Subcutaneous abdominal adipose tissue (tissue), 5 donors: ENCODE measurements around the gene RPS6KA4.

Experiments
- H3K27ac ChIP-seq: one replicate; pipeline ENCODE4 v1.7.0; 2013; ENCODE audit warnings: low read depth, mild to moderate bottlenecking, inconsistent platforms, low read length, moderate library complexity
- H3K27me3 ChIP-seq, 5 donors: one replicate each; pipeline ENCODE4 v1.7.0; 2013; ENCODE audit warnings: low read length in 5 of 5, inconsistent platforms in 1 of 5; ENCODE audit not compliant: control insufficient read depth in 5 of 5, insufficient read depth in 4 of 5
- H3K36me3 ChIP-seq, 5 donors: one replicate each; pipeline ENCODE4 v1.7.0; 2013; ENCODE audit warnings: low read length in 5 of 5; ENCODE audit not compliant: control insufficient read depth in 5 of 5, insufficient read depth in 5 of 5
- H3K4me1 ChIP-seq, 5 donors: one replicate each; pipeline ENCODE4 v1.7.0; 2013; ENCODE audit warnings: low read length in 5 of 5, mild to moderate bottlenecking in 3 of 5, moderate library complexity in 1 of 5; ENCODE audit not compliant: control insufficient read depth in 5 of 5, insufficient read depth in 5 of 5
- H3K4me3 ChIP-seq, 5 donors: one replicate each; pipeline ENCODE4 v1.7.0; 2013; ENCODE audit warnings: low read length in 5 of 5, low read depth in 1 of 5
- H3K9ac ChIP-seq, 5 donors: one replicate each; pipeline ENCODE4 v1.7.0; 2013; ENCODE audit warnings: low read length in 5 of 5, mild to moderate bottlenecking in 4 of 5, moderate library complexity in 3 of 5
- H3K9me3 ChIP-seq, 5 donors: one replicate each; pipeline ENCODE4 v1.7.0; 2013; ENCODE audit warnings: low read length in 5 of 5; ENCODE audit not compliant: control insufficient read depth in 5 of 5
- donor health status: healthy.
- donor health status: healthy.
- donor health status: healthy.
- donor health status: healthy.
- donor health status: healthy.

RPS6KA4 gene

DNA sequence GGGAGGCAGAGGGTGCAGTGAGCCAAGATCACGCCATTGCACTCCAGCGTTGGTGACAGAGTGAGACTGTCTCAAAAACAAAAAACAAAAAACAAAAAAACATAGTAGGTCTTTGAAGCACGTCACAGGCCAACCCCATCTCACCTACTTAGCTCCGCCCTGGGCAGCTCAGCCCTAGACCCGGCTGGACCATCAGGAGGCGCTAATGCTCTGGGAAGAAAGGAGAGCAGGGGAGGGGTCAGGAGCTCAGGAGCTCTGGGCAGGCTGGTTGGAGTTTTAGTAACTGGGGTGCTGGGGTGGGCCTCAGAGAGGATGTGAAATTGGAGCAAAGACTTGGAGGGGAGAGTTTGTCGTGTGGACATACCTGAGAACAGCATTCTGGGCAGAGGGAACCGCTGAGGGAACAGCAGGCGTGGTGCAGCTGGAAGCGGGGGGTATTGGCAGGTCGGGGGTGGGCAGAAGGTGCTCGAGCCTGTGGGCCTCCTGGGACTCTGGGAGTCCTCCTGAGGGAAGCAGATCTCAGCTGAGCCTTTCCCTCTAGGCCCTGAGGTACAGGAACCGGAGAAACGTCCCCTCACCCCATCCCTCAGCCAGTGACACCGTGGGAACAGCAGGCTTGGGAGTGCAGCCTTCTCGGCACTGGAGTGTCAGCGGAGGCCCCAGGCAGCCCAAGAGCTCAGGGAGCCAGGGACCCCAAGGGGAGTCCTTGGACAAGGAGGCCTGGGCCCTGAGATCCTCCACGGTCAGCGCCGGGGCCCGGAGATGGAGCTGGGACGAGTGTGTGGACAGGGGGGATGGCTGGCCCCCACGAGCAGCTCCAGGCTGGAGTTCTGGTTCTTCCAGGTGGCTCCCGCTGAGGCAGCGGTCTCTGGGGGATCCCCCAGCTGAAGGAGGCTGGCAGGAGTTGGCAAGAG is 2.2 kb upstream of the RPS6KA4 start:
- no peak overlapping the region for H3K9ac ChIP-seq
- peaks cover 0 to 17% (median 11%) of the 10 kb centered on the region in 5 donors for H3K36me3 ChIP-seq
- no peaks in the 10 kb centered on the region for H3K9me3 ChIP-seq
- no peak overlapping the region for H3K4me3 ChIP-seq
- no peak overlapping the region for H3K27ac ChIP-seq
- no peaks in the 10 kb centered on the region for H3K27me3 ChIP-seq
- H3K4me1 ChIP-seq, result peaks cover 2 to 46% (median 40%) of the 10 kb centered on the region in 5 donors

DNA sequence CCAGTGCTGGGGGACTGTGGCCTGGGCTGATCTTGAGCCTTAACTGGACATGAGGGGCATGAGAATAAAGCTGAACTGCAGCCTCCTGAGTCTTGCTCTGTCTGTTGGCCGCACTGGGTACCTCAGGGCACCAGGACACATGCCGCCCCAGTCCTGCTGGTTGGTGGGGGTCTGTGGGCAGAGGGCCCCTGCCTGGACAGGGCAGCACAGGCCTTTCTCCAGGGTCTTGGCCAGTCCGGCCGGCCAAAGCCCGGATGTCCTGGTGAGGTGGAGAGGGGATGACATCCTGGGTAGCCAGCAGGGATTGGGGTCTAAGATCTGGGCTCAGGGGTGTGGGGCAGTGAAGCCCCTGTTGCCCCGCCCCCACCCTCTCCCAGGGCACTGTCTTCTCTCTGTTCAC is 1.5 kb upstream of the RPS6KA4 start:
- peak overlapping the region in 1 of 5 donors; percentile 90 for H3K9ac ChIP-seq
- H3K4me3 ChIP-seq, result no peak overlapping the region
- peaks cover 2 to 46% (median 40%) of the 10 kb centered on the region in 5 donors for H3K4me1 ChIP-seq
- no peaks in the 10 kb centered on the region for H3K27me3 ChIP-seq
- H3K36me3 ChIP-seq, result peaks cover 0 to 24% (median 18%) of the 10 kb centered on the region in 5 donors
- H3K9me3 ChIP-seq, result no peaks in the 10 kb centered on the region
- no peak overlapping the region for H3K27ac ChIP-seq

DNA sequence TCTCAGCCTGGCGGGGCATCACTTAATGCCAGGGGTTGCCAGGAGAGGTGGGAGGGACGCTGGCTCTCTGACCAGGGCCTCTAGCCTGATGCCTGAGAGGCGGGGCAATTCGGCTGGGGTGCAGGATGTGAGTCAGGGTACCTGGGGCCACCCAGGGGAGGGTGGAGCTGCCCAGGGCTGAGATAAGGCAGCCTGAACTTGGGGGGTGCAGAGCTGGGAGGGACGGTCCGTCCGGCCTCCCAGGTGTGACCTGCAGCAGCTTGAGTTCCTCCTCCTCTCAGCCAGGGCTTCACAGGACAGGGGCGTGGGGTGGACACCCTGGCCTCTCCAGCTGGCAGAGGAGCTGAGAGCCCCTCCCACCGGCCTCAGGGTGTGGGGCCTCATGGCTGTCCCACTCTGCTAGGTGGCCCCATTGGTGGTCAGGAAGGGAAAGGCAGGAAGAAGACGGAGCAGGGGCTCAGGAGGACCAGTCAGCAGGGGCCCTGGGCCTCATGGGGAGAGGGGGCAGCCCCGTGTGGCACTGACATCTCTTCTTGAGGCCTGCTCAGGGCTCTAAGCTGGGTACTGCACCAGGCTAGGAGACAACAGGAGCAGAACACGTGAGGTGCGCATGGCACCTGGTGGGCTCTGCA is 942 bp upstream of the RPS6KA4 start:
- Histone ChIP-seq H3K9me3 (no peaks in the 10 kb centered on the region), H3K9ac (peak overlapping the region; percentile 77 to 92 (median 89)), H3K27me3 (no peaks in the 10 kb centered on the region), H3K4me3 (peak overlapping the region in 4 of 5 donors; percentile 85 to 99 (median 92)), H3K27ac (peak overlapping the region; percentile 84), H3K4me1 (peaks cover 2 to 46% (median 40%) of the 10 kb centered on the region in 5 donors), H3K36me3 (peaks cover 0 to 30% (median 23%) of the 10 kb centered on the region in 5 donors)

- Histone ChIP-seq H3K4me3 (peak overlapping the region in 4 of 5 donors; percentile 85 to 99 (median 92)), H3K27me3 (no peaks in the 10 kb centered on the region), H3K9me3 (no peaks in the 10 kb centered on the region), H3K9ac (peak overlapping the region; percentile 77 to 92 (median 89)), H3K36me3 (peaks cover 0 to 35% (median 28%) of the 10 kb centered on the region in 5 donors), H3K27ac (peak overlapping the region; percentile 84), H3K4me1 (peaks cover 2 to 46% (median 40%) of the 10 kb centered on the region in 5 donors)
Observed at GRCh38 chr11:64358536-64358906, 441 bp upstream of the RPS6KA4 start.

- peaks cover 2 to 44% (median 39%) of the 10 kb centered on the region in 5 donors for H3K4me1 ChIP-seq
- H3K36me3 ChIP-seq, result peaks cover 2 to 45% (median 32%) of the 10 kb centered on the region in 5 donors
- H3K9me3 ChIP-seq, result no peaks in the 10 kb centered on the region
- H3K9ac ChIP-seq, result peak overlapping the region in 4 of 5 donors; percentile 78 to 96 (median 92)
- no peaks in the 10 kb centered on the region for H3K27me3 ChIP-seq
- H3K4me3 ChIP-seq, result peak overlapping the region; percentile 75 to 99 (median 87)
- H3K27ac ChIP-seq, result peak overlapping the region; percentile 16
Observed at GRCh38 chr11:64359712-64360445, 917 bp downstream of the RPS6KA4 start.

DNA sequence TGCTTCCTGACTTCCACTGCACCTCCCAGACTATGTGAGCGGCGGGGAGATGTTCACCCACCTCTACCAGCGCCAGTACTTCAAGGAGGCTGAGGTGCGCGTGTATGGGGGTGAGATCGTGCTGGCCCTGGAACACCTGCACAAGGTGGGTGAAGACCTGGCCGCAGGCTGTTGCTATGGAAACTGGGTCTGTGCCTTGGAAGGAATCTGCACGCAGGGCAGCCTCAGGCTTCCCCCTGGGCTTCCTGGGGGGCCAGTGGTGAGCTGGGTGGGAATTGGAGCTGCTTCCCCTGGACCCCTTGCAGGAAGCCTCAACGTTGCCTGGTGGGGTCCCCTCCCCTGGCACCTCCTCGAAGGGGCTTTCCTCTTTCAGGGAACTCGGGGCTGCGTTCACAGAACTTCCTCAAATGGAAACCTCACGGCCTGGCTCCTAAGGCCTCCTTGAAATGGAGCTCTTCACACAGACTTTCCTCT is 1.5 kb downstream of the RPS6KA4 start:
- no peak overlapping the region for H3K9ac ChIP-seq
- H3K9me3 ChIP-seq, result no peaks in the 10 kb centered on the region
- H3K4me3 ChIP-seq, result peak overlapping the region in 2 of 5 donors; percentile 96 to 99
- H3K4me1 ChIP-seq, result peaks cover 2 to 38% (median 33%) of the 10 kb centered on the region in 5 donors
- H3K36me3 ChIP-seq, result peaks cover 2 to 51% (median 38%) of the 10 kb centered on the region in 5 donors
- no peaks in the 10 kb centered on the region for H3K27me3 ChIP-seq
- H3K27ac ChIP-seq, result no peak overlapping the region

- Histone ChIP-seq H3K9me3 (no peaks in the 10 kb centered on the region), H3K4me1 (peaks cover 2 to 31% (median 29%) of the 10 kb centered on the region in 5 donors), H3K9ac (no peak overlapping the region), H3K27me3 (no peaks in the 10 kb centered on the region), H3K27ac (no peak overlapping the region), H3K4me3 (no peak overlapping the region), H3K36me3 (peaks cover 2 to 61% (median 47%) of the 10 kb centered on the region in 5 donors)
Observed at GRCh38 chr11:64361659-64362058, 2.7 kb downstream of the RPS6KA4 start.

- Histone ChIP-seq H3K36me3 (peaks cover 5 to 64% (median 49%) of the 10 kb centered on the region in 5 donors), H3K4me3 (no peak overlapping the region)
Observed at GRCh38 chr11:64362339-64362738, 3.4 kb downstream of the RPS6KA4 start.

GRCh38 chr11:64364435-64364834 is 5.5 kb downstream of the RPS6KA4 start:
- Histone ChIP-seq H3K9ac (no peak overlapping the region), H3K9me3 (no peaks in the 10 kb centered on the region), H3K4me3 (no peak overlapping the region), H3K36me3 (peaks cover 5 to 84% (median 63%) of the 10 kb centered on the region in 5 donors), H3K4me1 (peaks cover 0 to 14% (median 12%) of the 10 kb centered on the region in 5 donors), H3K27me3 (no peaks in the 10 kb centered on the region), H3K27ac (no peak overlapping the region)

More at GRCh38 chr11:64362339-64362738, 3.4 kb downstream of the RPS6KA4 start:
- H3K27me3 ChIP-seq, result no peaks in the 10 kb centered on the region
- H3K9ac ChIP-seq, result no peak overlapping the region
- no peak overlapping the region for H3K27ac ChIP-seq
- peaks cover 0 to 30% (median 27%) of the 10 kb centered on the region in 5 donors for H3K4me1 ChIP-seq
- no peaks in the 10 kb centered on the region for H3K9me3 ChIP-seq
